NCI-H146 treated with DMSO at 0.1 percent for 48 hours (cell line): ENCODE results near the gene OR8S1.
"Not testable (repeated sequence)": the region's sequence is repeated elsewhere in the genome, so short reads cannot be mapped to it uniquely, and the experiment has no call there.

ENCODE experiments used
- DNase-seq: peaks from one replicate; lab custom pipeline; 2025; ENCODE audit not compliant: unreplicated experiment; lab: John Stamatoyannopoulos, UW

The OR8S1 gene

GRCh38 chr12:48553666-48554343 is 28.4 kb downstream of the OR8S1 start:
- not testable (repeated sequence) for DNase-seq

DNA sequence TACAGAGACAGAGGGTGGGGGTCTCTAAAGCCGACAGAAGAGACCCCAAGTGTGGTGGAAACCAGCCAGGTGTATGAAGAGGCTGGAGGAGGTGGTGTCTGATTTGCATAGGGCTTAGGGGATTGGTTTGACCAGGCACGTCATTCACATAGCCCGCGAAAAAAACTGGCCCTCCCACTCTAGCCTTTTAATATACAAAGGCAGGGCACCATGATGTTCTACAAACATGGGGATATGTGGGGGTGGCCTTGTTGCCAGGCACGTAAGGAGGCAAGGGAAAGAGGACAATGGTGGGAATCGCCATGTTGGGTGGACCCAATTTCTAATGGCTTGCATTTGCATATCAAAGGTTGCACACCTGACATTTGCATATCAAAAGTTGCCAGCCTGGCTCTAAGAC is 31.2 kb downstream of the OR8S1 start:
- DNase-seq = no peak

GRCh38 chr12:48557919-48558318 is 32.5 kb downstream of the OR8S1 start:
- no peak for DNase-seq

GRCh38 chr12:48567731-48568130 is 42.3 kb downstream of the OR8S1 start:
- no peak for DNase-seq

GRCh38 chr12:48569946-48570345 is 44.5 kb downstream of the OR8S1 start, which contains the start of gene LALBA:
LALBA (minus strand) TSS chr12:48570046; CDS start chr12:48570020, 26 bp downstream.
- no peak for DNase-seq

- no peak for DNase-seq
Measured at GRCh38 chr12:48572326-48572725, 46.9 kb downstream of the OR8S1 start.
